Activated CD8-positive, alpha-beta memory T cell treated with anti-CD3 and anti-CD28 coated beads for 24 hours (primary cell): ENCODE data around the gene ASIC4.

Experiments used
- DNase-seq: peaks from one replicate; pipeline ENCODE4 v3.0.0-alpha.2; 2020

The ASIC4 gene

GRCh38 chr2:219537657-219538488 is 23.6 kb downstream of the ASIC4 start:
- no peak for DNase-seq

- no peak for DNase-seq
Observed at GRCh38 chr2:219538504-219538951, 24.2 kb downstream of the ASIC4 start.

- DNase-seq = no peak
Observed at GRCh38 chr2:219538956-219539788, 24.9 kb downstream of the ASIC4 start.

GRCh38 chr2:219539926-219540678 is 25.8 kb downstream of the ASIC4 start:
- no peak for DNase-seq

- no peak for DNase-seq
Observed at GRCh38 chr2:219540784-219541504, 26.7 kb downstream of the ASIC4 start.

GRCh38 chr2:219541611-219542180 is 27.4 kb downstream of the ASIC4 start:
- DNase-seq = peak; percentile 93

GRCh38 chr2:219542931-219543595 is 28.8 kb downstream of the ASIC4 start:
- DNase-seq = no peak

- peak; percentile 96 for DNase-seq
Observed at GRCh38 chr2:219543596-219544358, 29.5 kb downstream of the ASIC4 start, which contains the start of the genes CHPF and TMEM198. CHPF (minus strand) TSS chr2:219543809; CDS start chr2:219543538, 271 bp downstream. TMEM198 (plus strand) TSS chr2:219544028; CDS start chr2:219544728, 700 bp downstream.

GRCh38 chr2:219544567-219544966 is 30.3 kb downstream of the ASIC4 start:
- no peak for DNase-seq

- DNase-seq = no peak
Observed at GRCh38 chr2:219545295-219545942, 31.1 kb downstream of the ASIC4 start.

- DNase-seq = no peak
Observed at GRCh38 chr2:219545943-219546352, 31.7 kb downstream of the ASIC4 start.

GRCh38 chr2:219547621-219548020 is 33.3 kb downstream of the ASIC4 start:
- DNase-seq = no peak

GRCh38 chr2:219548990-219549389 is 34.7 kb downstream of the ASIC4 start:
- no peak for DNase-seq

- DNase-seq = no peak
Observed at GRCh38 chr2:219549619-219550018, 35.3 kb downstream of the ASIC4 start.

- no peak for DNase-seq
Observed at GRCh38 chr2:219551441-219552381, 37.4 kb downstream of the ASIC4 start.

- DNase-seq = peak; percentile 93
Observed at GRCh38 chr2:219552382-219553167, 38.3 kb downstream of the ASIC4 start.

- DNase-seq = no peak
Observed at GRCh38 chr2:219553168-219553417, 38.8 kb downstream of the ASIC4 start.

GRCh38 chr2:219553463-219553963 is 39.2 kb downstream of the ASIC4 start:
- no peak for DNase-seq
